T-helper 17 cell (primary cell): ENCODE results near the gene SPEN. TPM values are rescaled to one million over a fixed set of nuclear protein-coding genes. Genes with fewer than 3 reads are reported as not detected.
A peak's percentile ranks its signal among the peaks of the same experiment; 100 is the strongest.

ENCODE experiments used
- ATAC-seq: fragments of 150-1000 bp; cut with Tn5 transposase; 2 replicates; pipeline ENCODE4 v1.10.0; 2021; ENCODE audit warnings: mild to moderate bottlenecking, moderate library complexity
- DNase-seq, 3 donors: peaks; one replicate each; pipeline versions ENCODE4 v3.0.0 to v3.0.0-alpha.2; 2020 to 2021
- H3K9me3 ChIP-seq: one replicate; pipeline ENCODE4 v1.7.0; 2013; ENCODE audit warnings: low read length, mild to moderate bottlenecking; ENCODE audit not compliant: control insufficient read depth, poor library complexity, severe bottlenecking
- H3K27ac Mint-ChIP-seq: one replicate; pipeline ENCODE4 v1.8.0; 2022; ENCODE audit warnings: mild to moderate bottlenecking, moderate library complexity, mixed read lengths
- H3K27me3 Mint-ChIP-seq: one replicate; pipeline ENCODE4 v1.8.0; 2022; ENCODE audit warnings: mixed read lengths
- H3K36me3 Mint-ChIP-seq: one replicate; pipeline ENCODE4 v1.8.0; 2022; ENCODE audit warnings: low read depth, mixed read lengths
- H3K4me1 Mint-ChIP-seq: one replicate; pipeline ENCODE4 v1.8.0; 2022; ENCODE audit warnings: mild to moderate bottlenecking, mixed read lengths
- H3K4me3 Mint-ChIP-seq: one replicate; pipeline ENCODE4 v1.8.0; 2022; ENCODE audit warnings: mild to moderate bottlenecking, moderate library complexity, mixed read lengths
- total RNA-seq, 4 donors: library from RNA in 2 of 4; stranded (reverse) in 2 of 4; gene quantifications; one replicate each; pipeline ENCODE4 v1.2.3 and lab custom pipeline; 2022 to 2026

Gene SPEN
- total RNA-seq, 2 donors from 2014 or later = 73.8 to 79.1 TPM

GRCh38 chr1:15948595-15949452, 101.3 kb downstream of the SPEN start:
- DNase-seq (no peak), ATAC-seq (peak; percentile 10)
- H3K36me3 Mint-ChIP-seq = peaks cover 5% of the 10 kb centered on the region
- peak overlapping the region; percentile 99 for H3K27ac Mint-ChIP-seq
- no peaks in the 10 kb centered on the region for H3K9me3 ChIP-seq
- H3K4me1 Mint-ChIP-seq = peaks cover 63% of the 10 kb centered on the region
- H3K4me3 Mint-ChIP-seq = peak overlapping the region; percentile 84
- no peaks in the 10 kb centered on the region for H3K27me3 Mint-ChIP-seq

GRCh38 chr1:15949453-15950245, 102.1 kb downstream of the SPEN start:
- ATAC-seq (peak; percentile 92), DNase-seq (peak; percentile 80 to 93 (median 82))
- H3K4me3 Mint-ChIP-seq = peak overlapping the region; percentile 84
- no peaks in the 10 kb centered on the region for H3K9me3 ChIP-seq
- no peaks in the 10 kb centered on the region for H3K27me3 Mint-ChIP-seq
- H3K36me3 Mint-ChIP-seq = peaks cover 5% of the 10 kb centered on the region
- peaks cover 71% of the 10 kb centered on the region for H3K4me1 Mint-ChIP-seq
- peak overlapping the region; percentile 99 for H3K27ac Mint-ChIP-seq

- Mint-ChIP-seq H3K4me3 (peak overlapping the region; percentile 84), H3K36me3 (peaks cover 5% of the 10 kb centered on the region)
Measured at GRCh38 chr1:15950302-15950701, 102.8 kb downstream of the SPEN start.

GRCh38 chr1:15950763-15951295, 103.3 kb downstream of the SPEN start:
- H3K27ac Mint-ChIP-seq = peak overlapping the region; percentile 99
- peaks cover 76% of the 10 kb centered on the region for H3K4me1 Mint-ChIP-seq
- peak overlapping the region; percentile 90 for H3K4me3 Mint-ChIP-seq
- no peaks in the 10 kb centered on the region for H3K27me3 Mint-ChIP-seq
- H3K9me3 ChIP-seq = no peaks in the 10 kb centered on the region
- DNase-seq = peak in 1 of 3 donors; percentile 50
- no peak for ATAC-seq
- H3K36me3 Mint-ChIP-seq = peaks cover 5% of the 10 kb centered on the region

More at GRCh38 chr1:15950302-15950701, 102.8 kb downstream of the SPEN start:
- H3K27me3 Mint-ChIP-seq = no peaks in the 10 kb centered on the region
- no peak for ATAC-seq
- peaks cover 74% of the 10 kb centered on the region for H3K4me1 Mint-ChIP-seq
- DNase-seq = peak in 1 of 3 donors; percentile 25
- H3K27ac Mint-ChIP-seq = peak overlapping the region; percentile 99
- no peaks in the 10 kb centered on the region for H3K9me3 ChIP-seq

- H3K36me3 Mint-ChIP-seq = peaks cover 6% of the 10 kb centered on the region
- peak overlapping the region; percentile 99 for H3K27ac Mint-ChIP-seq
- DNase-seq (no peak), ATAC-seq (no peak)
- no peaks in the 10 kb centered on the region for H3K27me3 Mint-ChIP-seq
- peaks cover 80% of the 10 kb centered on the region for H3K4me1 Mint-ChIP-seq
- peak overlapping the region; percentile 90 for H3K4me3 Mint-ChIP-seq
- H3K9me3 ChIP-seq = no peaks in the 10 kb centered on the region
Measured at GRCh38 chr1:15951341-15952153, 104.0 kb downstream of the SPEN start.

GRCh38 chr1:15952317-15953258, 105.1 kb downstream of the SPEN start:
- no peaks in the 10 kb centered on the region for H3K9me3 ChIP-seq
- H3K4me3 Mint-ChIP-seq = no peak overlapping the region
- peaks cover 10% of the 10 kb centered on the region for H3K36me3 Mint-ChIP-seq
- peak overlapping the region; percentile 99 for H3K27ac Mint-ChIP-seq
- no peak for ATAC-seq
- no peak for DNase-seq
- H3K27me3 Mint-ChIP-seq = no peaks in the 10 kb centered on the region
- peaks cover 83% of the 10 kb centered on the region for H3K4me1 Mint-ChIP-seq

- H3K27me3 Mint-ChIP-seq = no peaks in the 10 kb centered on the region
- no peaks in the 10 kb centered on the region for H3K9me3 ChIP-seq
- H3K36me3 Mint-ChIP-seq = peaks cover 8% of the 10 kb centered on the region
- H3K4me3 Mint-ChIP-seq = no peak overlapping the region
- H3K4me1 Mint-ChIP-seq = peaks cover 81% of the 10 kb centered on the region
- ATAC-seq (no peak), DNase-seq (no peak)
- H3K27ac Mint-ChIP-seq = peak overlapping the region; percentile 51
Measured at GRCh38 chr1:15953294-15953771, 105.8 kb downstream of the SPEN start.

- Mint-ChIP-seq H3K4me1 (peaks cover 77% of the 10 kb centered on the region), H3K27me3 (no peaks in the 10 kb centered on the region), H3K4me3 (no peak overlapping the region), H3K27ac (peak overlapping the region; percentile 51), H3K36me3 (peaks cover 8% of the 10 kb centered on the region)
- ATAC-seq (no peak), DNase-seq (no peak)
- no peaks in the 10 kb centered on the region for H3K9me3 ChIP-seq
Measured at GRCh38 chr1:15953791-15954241, 106.3 kb downstream of the SPEN start.

GRCh38 chr1:15954316-15954715, 106.8 kb downstream of the SPEN start:
- DNase-seq (no peak), ATAC-seq (no peak)
- Mint-ChIP-seq H3K27ac (peak overlapping the region; percentile 16), H3K4me3 (no peak overlapping the region), H3K36me3 (peaks cover 8% of the 10 kb centered on the region), H3K27me3 (no peaks in the 10 kb centered on the region), H3K4me1 (peaks cover 77% of the 10 kb centered on the region)
- H3K9me3 ChIP-seq = no peaks in the 10 kb centered on the region

- peaks cover 70% of the 10 kb centered on the region for H3K4me1 Mint-ChIP-seq
- no peak overlapping the region for H3K4me3 Mint-ChIP-seq
- no peaks in the 10 kb centered on the region for H3K27me3 Mint-ChIP-seq
- H3K27ac Mint-ChIP-seq = peak overlapping the region; percentile 82
- DNase-seq = no peak
- ATAC-seq = no peak
- H3K9me3 ChIP-seq = no peaks in the 10 kb centered on the region
- H3K36me3 Mint-ChIP-seq = peaks cover 8% of the 10 kb centered on the region
Measured at GRCh38 chr1:15955552-15955951, 108.0 kb downstream of the SPEN start.

- no peaks in the 10 kb centered on the region for H3K9me3 ChIP-seq
- no peak overlapping the region for H3K4me3 Mint-ChIP-seq
- H3K27ac Mint-ChIP-seq = peak overlapping the region; percentile 82
- H3K4me1 Mint-ChIP-seq = peaks cover 64% of the 10 kb centered on the region
- peaks cover 8% of the 10 kb centered on the region for H3K36me3 Mint-ChIP-seq
- DNase-seq (no peak), ATAC-seq (peak; percentile 21)
- no peaks in the 10 kb centered on the region for H3K27me3 Mint-ChIP-seq
Measured at GRCh38 chr1:15956150-15956549, 108.6 kb downstream of the SPEN start.
